AG09319 (cell line): ENCODE results near the gene ATG4B.

Experiments
- DNase-seq: peaks from one replicate; pipeline ENCODE4 v3.0.0-alpha.2; 2010; ENCODE audit warnings: low read depth; ENCODE audit errors: extremely low read depth
- CTCF ChIP-seq: IDR thresholded peaks from 2 replicates; pipeline ENCODE4 v1.5.1; 2011; ENCODE audit warnings: low read depth, mild to moderate bottlenecking, inconsistent platforms, low read length, moderate library complexity

ATG4B gene

GRCh38 chr2:241641631-241642030 is 4.1 kb downstream of the ATG4B start:
- DNase-seq = no peak
- no peak for TF ChIP-seq CTCF

GRCh38 chr2:241645056-241645914 is 7.8 kb downstream of the ATG4B start:
- TF ChIP-seq CTCF = no peak
- DNase-seq = no peak

GRCh38 chr2:241645915-241646645 is 8.6 kb downstream of the ATG4B start:
- DNase-seq = no peak
- TF ChIP-seq CTCF = no peak

GRCh38 chr2:241648453-241648852 is 11.0 kb downstream of the ATG4B start:
- DNase-seq = no peak
- TF ChIP-seq CTCF = no peak

GRCh38 chr2:241649404-241649803 is 11.9 kb downstream of the ATG4B start:
- TF ChIP-seq CTCF = no peak

GRCh38 chr2:241649927-241650326 is 12.4 kb downstream of the ATG4B start:
- no peak for DNase-seq
- TF ChIP-seq CTCF = no peak

More at GRCh38 chr2:241649404-241649803, 11.9 kb downstream of the ATG4B start:
- DNase-seq = no peak

GRCh38 chr2:241652142-241652541 is 14.6 kb downstream of the ATG4B start:
- no peak for DNase-seq
- TF ChIP-seq CTCF = no peak
